ENCODE data around the gene LRRFIP1.
"Not testable (repeated sequence)": the region's sequence is repeated elsewhere in the genome, so short reads cannot be mapped to it uniquely, and the experiment has no call there.

Gene LRRFIP1, protein sequence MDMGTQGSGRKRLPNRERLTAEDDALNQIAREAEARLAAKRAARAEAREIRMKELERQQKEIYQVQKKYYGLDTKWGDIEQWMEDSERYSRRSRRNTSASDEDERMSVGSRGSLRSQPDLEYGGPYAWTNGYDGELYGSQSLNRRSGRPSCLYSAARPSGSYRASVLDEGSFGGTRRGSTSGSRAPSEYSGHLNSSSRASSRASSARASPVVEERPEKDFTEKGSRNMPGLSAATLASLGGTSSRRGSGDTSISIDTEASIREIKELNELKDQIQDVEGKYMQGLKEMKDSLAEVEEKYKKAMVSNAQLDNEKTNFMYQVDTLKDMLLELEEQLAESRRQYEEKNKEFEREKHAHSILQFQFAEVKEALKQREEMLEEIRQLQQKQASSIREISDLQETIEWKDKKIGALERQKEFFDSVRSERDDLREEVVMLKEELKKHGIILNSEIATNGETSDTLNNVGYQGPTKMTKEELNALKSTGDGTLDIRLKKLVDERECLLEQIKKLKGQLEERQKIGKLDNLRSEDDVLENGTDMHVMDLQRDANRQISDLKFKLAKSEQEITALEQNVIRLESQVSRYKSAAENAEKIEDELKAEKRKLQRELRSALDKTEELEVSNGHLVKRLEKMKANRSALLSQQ

GRCh38 chr2:237627441-237628246 is at the start of gene LRRFIP1:
Gene LRRFIP1 (plus strand): TSS chr2:237627587. CDS start chr2:237627645, 58 bp downstream.
- no peak for DNase-seq

- DNase-seq = no peak
These were observed 49.2 kb upstream of the LRRFIP1 start for GRCh38 chr2:237577956-237578870.

- DNase-seq = no peak
These were observed 46.1 kb upstream of the LRRFIP1 start for GRCh38 chr2:237581326-237581725.

- peak; percentile 52 for DNase-seq
These were observed 45.3 kb upstream of the LRRFIP1 start for GRCh38 chr2:237581751-237582746.

- DNase-seq = no peak
These were observed 43.7 kb upstream of the LRRFIP1 start for GRCh38 chr2:237583385-237584295.

DNA sequence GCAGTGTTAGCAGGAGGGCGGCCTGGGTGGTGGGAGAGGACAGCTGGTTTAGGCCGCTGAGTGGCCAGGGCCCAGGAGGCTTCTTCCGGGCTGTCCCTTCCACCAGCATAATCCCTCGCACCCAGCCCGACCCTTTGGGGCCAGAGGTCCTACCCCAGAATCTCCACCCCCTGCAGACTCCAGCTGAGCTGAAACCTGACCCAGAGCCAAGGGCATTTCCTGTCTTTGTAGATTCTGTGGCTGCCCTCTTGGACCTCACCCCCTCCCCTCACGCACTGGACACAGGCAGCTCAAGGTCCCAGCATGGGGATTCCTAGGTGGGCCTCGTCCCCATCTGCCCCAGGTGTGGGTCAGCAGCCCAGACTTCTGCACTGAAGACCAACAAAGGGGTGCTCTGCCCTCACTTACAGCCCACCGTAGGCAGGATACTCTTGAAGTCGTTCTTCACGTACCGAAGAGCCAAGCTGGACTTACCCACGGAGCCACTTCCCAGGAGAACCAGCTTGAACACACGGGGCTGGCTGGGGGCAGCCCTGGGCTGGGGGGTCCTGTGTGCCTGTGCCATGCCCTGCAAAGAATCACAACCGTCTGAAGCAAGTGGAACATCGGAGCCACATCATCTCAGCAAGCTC is 41.7 kb upstream of the LRRFIP1 start:
- DNase-seq = no peak

DNA sequence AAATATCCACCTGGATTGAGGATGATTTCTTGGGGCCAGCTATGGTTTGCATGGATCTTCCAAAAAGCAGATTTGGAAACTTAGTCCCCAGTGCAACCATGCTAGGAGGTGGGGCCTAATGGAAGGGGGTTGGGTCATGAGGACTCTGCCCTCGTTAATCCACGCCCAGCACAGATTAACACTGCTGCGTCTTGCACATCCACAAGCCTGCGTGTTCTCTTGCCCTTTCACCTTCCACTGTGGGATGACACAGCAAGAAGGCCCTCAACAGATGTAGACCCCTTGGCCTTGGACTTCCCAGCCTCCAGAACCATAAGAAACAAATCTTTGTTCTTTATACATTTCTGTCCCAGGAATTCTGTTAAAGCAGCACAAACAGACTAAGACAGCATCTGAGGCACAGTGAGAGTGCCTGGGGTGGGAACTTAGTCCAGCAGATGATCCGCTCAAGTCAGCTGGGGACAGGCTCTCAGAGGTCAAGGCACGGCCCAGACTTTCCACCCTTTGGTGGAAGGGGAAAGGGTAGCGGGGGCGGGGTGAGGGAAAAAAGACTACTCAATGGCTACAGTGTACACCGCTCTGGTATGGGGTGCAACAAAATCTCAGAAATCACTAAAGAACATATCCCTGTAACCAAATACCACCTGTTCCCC is 39.2 kb upstream of the LRRFIP1 start:
- DNase-seq = no peak

GRCh38 chr2:237590272-237591140 is 36.9 kb upstream of the LRRFIP1 start, which contains the start of gene RAB17:
Gene RAB17 (minus strand): TSS chr2:237590734. CDS start chr2:237586154, 4,580 bp downstream.
- DNase-seq = no peak

DNA sequence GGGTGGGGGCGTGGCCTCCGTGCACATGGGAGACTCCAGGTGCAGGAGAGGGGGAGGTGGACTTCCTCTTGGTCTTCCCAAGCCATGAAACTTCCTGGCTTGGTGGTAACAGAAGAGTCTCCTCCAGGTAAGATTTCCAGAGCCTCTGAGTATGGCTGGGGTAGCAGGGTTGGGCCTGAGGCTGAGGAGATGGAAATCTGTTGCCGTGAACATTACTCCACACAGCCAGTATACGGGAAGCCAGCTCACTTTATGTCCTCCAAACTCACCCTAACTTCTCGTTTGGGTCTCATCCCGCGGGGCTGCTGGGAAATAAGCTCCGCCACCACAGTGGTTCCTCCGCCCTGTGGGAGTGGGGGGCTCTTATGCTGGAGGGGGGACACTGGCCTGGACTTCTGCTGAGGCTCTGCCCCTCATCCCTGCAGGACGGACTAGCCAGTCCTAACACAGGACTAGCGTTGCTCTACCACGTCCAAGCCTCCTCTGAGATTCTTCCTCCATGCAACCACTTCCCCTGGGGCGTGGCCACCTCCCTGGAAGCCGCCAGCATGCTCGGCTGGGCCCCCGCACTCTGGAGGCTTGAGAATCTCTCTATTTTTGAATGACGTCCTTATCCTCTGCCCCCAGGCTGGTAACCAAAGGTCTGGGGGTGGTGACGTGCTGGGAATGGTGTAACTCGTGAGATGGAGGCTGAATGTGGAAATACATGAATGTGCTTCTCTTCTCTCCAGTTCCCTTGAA is 36.1 kb upstream of the LRRFIP1 start:
- DNase-seq = peak; percentile 23

DNA sequence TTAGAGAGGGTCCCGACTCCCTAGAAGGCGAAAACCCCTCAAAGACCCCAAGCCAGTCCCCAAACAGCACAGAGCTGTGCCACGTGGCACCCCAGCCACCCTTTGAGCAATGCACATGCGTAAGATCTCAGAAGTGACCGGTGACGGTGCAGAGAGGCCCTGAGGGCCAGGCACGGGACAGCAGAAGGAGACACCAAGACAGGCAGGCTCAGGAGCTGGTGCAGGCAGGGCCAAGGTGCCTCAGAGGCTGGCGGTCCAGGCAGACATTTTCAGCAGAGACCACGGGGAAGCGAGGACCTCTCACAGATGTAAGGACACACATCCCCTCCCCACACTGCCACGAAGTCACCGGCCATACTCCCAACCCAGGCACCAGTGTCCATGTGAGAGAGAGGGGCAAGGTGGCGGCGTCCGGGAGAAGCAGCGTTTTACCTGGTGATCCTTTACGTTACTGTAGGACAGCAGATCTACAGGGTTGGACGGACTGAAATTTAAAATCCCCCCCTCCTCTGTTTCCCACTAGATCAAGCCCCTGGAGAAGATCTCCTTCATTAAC is 34.9 kb upstream of the LRRFIP1 start:
- DNase-seq = no peak

GRCh38 chr2:237593036-237593435 is 34.4 kb upstream of the LRRFIP1 start:
- DNase-seq = no peak

- no peak for DNase-seq
These were observed 33.6 kb upstream of the LRRFIP1 start for GRCh38 chr2:237593596-237594320.

DNA sequence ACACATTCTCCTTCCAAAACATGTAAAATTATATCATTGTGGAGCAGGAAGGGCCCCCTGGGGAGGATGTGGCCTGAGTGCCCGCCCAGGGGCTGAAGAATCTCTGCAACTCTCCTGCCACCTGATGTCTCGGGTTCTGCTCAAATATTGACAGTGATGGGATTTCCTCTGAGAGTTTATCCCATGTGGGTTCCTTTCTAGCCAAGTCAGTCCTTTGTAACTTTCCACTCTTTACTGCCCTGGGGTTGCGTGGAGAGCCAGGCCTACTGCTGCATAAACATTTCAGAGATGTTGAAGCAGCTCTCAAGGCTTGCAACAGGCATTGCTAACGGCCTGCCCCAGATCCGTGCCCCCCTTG is 32.9 kb upstream of the LRRFIP1 start:
- DNase-seq = no peak

- not testable (repeated sequence) for DNase-seq
These were observed 31.4 kb upstream of the LRRFIP1 start for GRCh38 chr2:237595829-237596519.

- no peak for DNase-seq
These were observed 30.7 kb upstream of the LRRFIP1 start for GRCh38 chr2:237596520-237597195.
